GM19455 (cell line): Measurements from ENCODE around the gene NOXRED1.
A peak's percentile ranks its signal among the peaks of the same experiment; 100 is the strongest.
"Not testable (repeated sequence)": the region's sequence is repeated elsewhere in the genome, so short reads cannot be mapped to it uniquely, and the experiment has no call there.

Experiments
- ATAC-seq: cut with Tn5 transposase; IDR thresholded peaks from one replicate; pipeline ENCODE4 v1.9.1; 2021; ENCODE audit not compliant: unreplicated experiment

Gene NOXRED1

GRCh38 chr14:77423423-77423822 lies at the start of gene NOXRED1:
Gene NOXRED1 (minus strand): TSS chr14:77423523. CDS start chr14:77422889, 634 bp downstream.
- no peak for ATAC-seq

- no peak for ATAC-seq
These were observed 47.0 kb upstream of the NOXRED1 start for GRCh38 chr14:77470224-77470870.

- ATAC-seq = no peak
These were observed 46.2 kb upstream of the NOXRED1 start for GRCh38 chr14:77469539-77469938.

GRCh38 chr14:77469067-77469505 lies 45.8 kb upstream of the NOXRED1 start:
- ATAC-seq = no peak

- no peak for ATAC-seq
These were observed 44.5 kb upstream of the NOXRED1 start for GRCh38 chr14:77467801-77468200.

- ATAC-seq = no peak
These were observed 35.9 kb upstream of the NOXRED1 start for GRCh38 chr14:77459072-77459723.

GRCh38 chr14:77458249-77458950 lies 35.1 kb upstream of the NOXRED1 start:
- ATAC-seq = peak; percentile 22

- peak; percentile 87 for ATAC-seq
These were observed 34.4 kb upstream of the NOXRED1 start, which contains the start of the genes AHSA1 and VIPAS39 for GRCh38 chr14:77457522-77458248. Gene AHSA1 (plus strand): TSS chr14:77458093. CDS start chr14:77458190, 97 bp downstream. Gene VIPAS39 (minus strand): TSS chr14:77457601. CDS start chr14:77454102, 3,499 bp downstream.

- ATAC-seq = peak; percentile 22
These were observed 33.8 kb upstream of the NOXRED1 start for GRCh38 chr14:77457115-77457521.

- ATAC-seq = no peak
These were observed 32.8 kb upstream of the NOXRED1 start for GRCh38 chr14:77455966-77456640.

- no peak for ATAC-seq
These were observed 18.9 kb upstream of the NOXRED1 start for GRCh38 chr14:77442196-77442595.

- no peak for ATAC-seq
These were observed 16.5 kb upstream of the NOXRED1 start for GRCh38 chr14:77439861-77440260.

- no peak for ATAC-seq
These were observed 15.3 kb upstream of the NOXRED1 start for GRCh38 chr14:77438596-77438995.

GRCh38 chr14:77436042-77436441 lies 12.7 kb upstream of the NOXRED1 start:
- ATAC-seq = no peak

GRCh38 chr14:77426396-77426795 lies 3.1 kb upstream of the NOXRED1 start:
- ATAC-seq = no peak

- no peak for ATAC-seq
These were observed 1.5 kb upstream of the NOXRED1 start for GRCh38 chr14:77424862-77425261.

- ATAC-seq = no peak
These were observed 2.1 kb downstream of the NOXRED1 start for GRCh38 chr14:77421201-77421600.

GRCh38 chr14:77416836-77417235 lies 6.5 kb downstream of the NOXRED1 start:
- ATAC-seq = no peak

- ATAC-seq = not testable (repeated sequence)
These were observed 7.2 kb downstream of the NOXRED1 start for GRCh38 chr14:77416098-77416497.

GRCh38 chr14:77415403-77416030 lies 7.8 kb downstream of the NOXRED1 start:
- not testable (repeated sequence) for ATAC-seq
